Vagina (tissue), 2 donors: ENCODE results near the gene ATAD3B. TPM values are rescaled to one million over a fixed set of nuclear protein-coding genes. Genes with fewer than 3 reads are reported as not detected.
"Not testable (repeated sequence)": the region's sequence is repeated elsewhere in the genome, so short reads cannot be mapped to it uniquely, and the experiment has no call there.

Experiments
- DNase-seq, 2 donors: peaks; one replicate each; pipeline ENCODE4 v3.0.0-alpha.2; 2017; ENCODE audit errors: extremely low spot score in 2 of 2
- H3K27ac ChIP-seq: fragments of 200-600 bp; sonication (generic); one replicate; pipeline ENCODE4 v1.5.1; 2019
- H3K27me3 ChIP-seq: fragments of 200-600 bp; sonication (generic); one replicate; pipeline ENCODE4 v1.5.1; 2019
- H3K36me3 ChIP-seq, 2 donors: fragments of 200-600 bp; sonication (generic); one replicate each; pipeline ENCODE4 v1.5.1; 2017 to 2019
- H3K4me1 ChIP-seq: fragments of 200-600 bp; sonication (generic); one replicate; pipeline ENCODE4 v1.5.1; 2019
- H3K4me3 ChIP-seq, 2 donors: fragments of 200-600 bp; sonication (generic); 1 replicate in 1 of 2; 2 replicates in 1 of 2; pipeline ENCODE4 v1.5.1; 2016 to 2019
- H3K9me3 ChIP-seq: fragments of 200-600 bp; sonication (generic); one replicate; pipeline ENCODE4 v1.5.1; 2019
- POLR2A ChIP-seq, 2 donors: fragments of 450-650 bp; IDR thresholded peaks; one replicate each; pipeline ENCODE4 v1.6.1; 2017; ENCODE audit warnings: antibody characterized with exemption in 2 of 2, mild to moderate bottlenecking in 2 of 2, moderate library complexity in 2 of 2
- POLR2AphosphoS5 ChIP-seq, 2 donors: sonication (generic); formaldehyde crosslinking; IDR thresholded peaks; one replicate each; pipeline ENCODE4 v1.9.0; 2017; ENCODE audit warnings: antibody characterized with exemption in 2 of 2, mild to moderate bottlenecking in 2 of 2, low read depth in 1 of 2; ENCODE audit not compliant: insufficient read depth in 1 of 2
- intact Hi-C: fragments of 100-400 bp; cut with DNase I; formaldehyde crosslinking; loops from one replicate; pipeline ENCODE4 v1.15.1; 2023
- total RNA-seq: library from RNA; depleted of rRNA; stranded (reverse); fragments of >200 nt; gene quantifications from one replicate; pipeline ENCODE4 v1.2.3, GENCODE V29; 2016
- TF ChIP-seq, protein P1 (sequence below), 3 experiments: fragments of 450-650 bp in 2 of 3; fragments of 200-600 bp in 1 of 3; sonication (generic) in 1 of 3; IDR thresholded peaks; one replicate each; pipeline ENCODE4 v1.5.1; 2017 to 2019; ENCODE audit warnings: antibody characterized with exemption in 3 of 3, mild to moderate bottlenecking in 2 of 3, moderate library complexity in 2 of 3

ATAD3B gene
- total RNA-seq, 1 donor from 2014 or later, result 17.7 TPM

DNA sequence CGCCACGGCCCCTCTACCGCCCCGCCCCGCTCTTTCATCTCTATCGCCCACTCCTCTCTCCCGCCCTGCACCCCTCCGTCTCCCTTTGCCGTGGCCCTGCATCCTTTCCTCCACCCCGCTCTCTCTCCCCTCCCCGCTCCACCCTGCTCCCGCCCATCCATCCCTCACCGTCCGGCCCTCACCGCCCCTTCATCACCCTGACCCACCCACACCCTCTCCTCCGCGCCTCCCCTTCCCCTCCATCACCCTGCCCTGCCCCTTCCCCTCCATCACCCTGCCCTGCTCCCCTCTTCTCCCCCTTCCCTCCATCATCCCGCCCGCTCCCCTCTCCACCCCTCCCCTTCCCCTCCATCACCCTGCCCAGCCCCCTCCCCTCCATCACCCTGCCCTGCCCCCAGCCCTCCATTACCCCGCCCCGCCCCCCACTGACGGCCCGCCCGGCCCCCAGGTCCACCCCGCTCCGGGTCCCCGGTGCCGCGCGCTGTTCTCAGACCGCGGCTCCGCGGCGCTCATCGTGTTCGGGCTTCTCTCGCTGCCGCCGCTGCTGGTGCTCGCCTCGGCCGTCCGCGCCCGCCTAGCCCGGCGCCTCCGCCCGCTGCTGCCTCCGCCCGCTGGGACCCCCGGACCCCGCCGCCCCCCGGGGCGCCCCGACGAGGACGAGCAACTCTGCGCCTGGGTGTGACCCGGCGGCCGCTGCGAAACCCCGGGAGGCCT, 44.3 kb upstream of the ATAD3B start:
- DNase-seq, result peak in 1 of 2 donors; percentile 100
- TF ChIP-seq, protein P1, sequence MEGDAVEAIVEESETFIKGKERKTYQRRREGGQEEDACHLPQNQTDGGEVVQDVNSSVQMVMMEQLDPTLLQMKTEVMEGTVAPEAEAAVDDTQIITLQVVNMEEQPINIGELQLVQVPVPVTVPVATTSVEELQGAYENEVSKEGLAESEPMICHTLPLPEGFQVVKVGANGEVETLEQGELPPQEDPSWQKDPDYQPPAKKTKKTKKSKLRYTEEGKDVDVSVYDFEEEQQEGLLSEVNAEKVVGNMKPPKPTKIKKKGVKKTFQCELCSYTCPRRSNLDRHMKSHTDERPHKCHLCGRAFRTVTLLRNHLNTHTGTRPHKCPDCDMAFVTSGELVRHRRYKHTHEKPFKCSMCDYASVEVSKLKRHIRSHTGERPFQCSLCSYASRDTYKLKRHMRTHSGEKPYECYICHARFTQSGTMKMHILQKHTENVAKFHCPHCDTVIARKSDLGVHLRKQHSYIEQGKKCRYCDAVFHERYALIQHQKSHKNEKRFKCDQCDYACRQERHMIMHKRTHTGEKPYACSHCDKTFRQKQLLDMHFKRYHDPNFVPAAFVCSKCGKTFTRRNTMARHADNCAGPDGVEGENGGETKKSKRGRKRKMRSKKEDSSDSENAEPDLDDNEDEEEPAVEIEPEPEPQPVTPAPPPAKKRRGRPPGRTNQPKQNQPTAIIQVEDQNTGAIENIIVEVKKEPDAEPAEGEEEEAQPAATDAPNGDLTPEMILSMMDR (IDR thresholded peaks at IDR 0.05), result no peak
- TF ChIP-seq POLR2A (IDR thresholded peaks at IDR 0.05), result no peak
- no peak for TF ChIP-seq POLR2AphosphoS5 (IDR thresholded peaks at IDR 0.05; ENCODE audit: insufficient read depth in 1 of 2, low read depth in 1 of 2)
- Histone ChIP-seq H3K36me3 (no peaks in the 10 kb centered on the region), H3K4me3 (peak overlapping the region; percentile 44 to 49), H3K27ac (peak overlapping the region; percentile 75), H3K9me3 (no peaks in the 10 kb centered on the region), H3K4me1 (peaks cover 40% of the 10 kb centered on the region), H3K27me3 (no peaks in the 10 kb centered on the region)
- intact Hi-C loops, result no loop called here

DNA sequence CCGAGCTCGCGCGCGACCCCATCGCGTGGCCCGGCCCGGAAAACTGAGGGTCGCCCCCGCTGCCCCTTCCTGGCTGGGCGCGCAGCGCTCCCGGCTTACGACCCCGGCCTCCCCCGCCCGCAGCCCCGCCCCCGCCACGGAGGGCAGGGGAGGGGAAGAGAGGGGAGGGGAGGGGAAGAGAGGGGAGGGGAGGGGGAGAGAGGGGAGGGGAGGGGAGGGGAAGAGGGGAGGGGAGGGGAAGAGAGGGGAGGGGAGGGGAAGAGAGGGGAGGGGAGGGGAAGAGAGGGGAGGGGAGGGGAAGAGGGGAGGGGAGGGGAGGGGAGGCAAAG, 43.8 kb upstream of the ATAD3B start:
- Histone ChIP-seq H3K4me3 (peak overlapping the region; percentile 44 to 49), H3K27me3 (no peaks in the 10 kb centered on the region), H3K36me3 (no peaks in the 10 kb centered on the region), H3K27ac (peak overlapping the region; percentile 75), H3K4me1 (peaks cover 40% of the 10 kb centered on the region), H3K9me3 (no peaks in the 10 kb centered on the region)
- no peak for DNase-seq
- intact Hi-C loops, result no loop called here
- TF ChIP-seq, protein P1 (IDR thresholded peaks at IDR 0.05), result no peak
- TF ChIP-seq POLR2A (IDR thresholded peaks at IDR 0.05), result no peak
- TF ChIP-seq POLR2AphosphoS5 (IDR thresholded peaks at IDR 0.05; ENCODE audit: insufficient read depth in 1 of 2, low read depth in 1 of 2), result no peak

DNA sequence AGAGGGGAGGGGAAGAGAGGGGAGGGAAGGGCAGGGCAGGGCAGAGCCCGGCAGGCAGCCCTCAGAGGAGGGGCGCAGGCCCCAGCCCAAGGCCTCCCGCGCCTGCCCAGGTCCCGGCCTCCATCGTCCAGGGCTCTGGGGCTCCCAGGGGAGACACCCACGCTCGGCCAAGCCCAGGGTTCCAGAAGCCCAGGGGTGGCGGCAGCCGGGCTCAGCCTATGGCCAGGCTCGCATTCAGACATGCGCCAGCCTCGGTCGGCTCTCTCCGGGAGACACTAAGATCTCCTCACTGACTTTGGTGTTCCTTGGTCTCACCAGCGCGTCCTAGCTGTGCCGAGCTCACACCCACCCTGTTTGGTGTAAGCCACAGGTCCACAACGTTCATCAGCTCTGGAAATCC, 43.4 kb upstream of the ATAD3B start:
- Histone ChIP-seq H3K4me1 (peaks cover 43% of the 10 kb centered on the region), H3K9me3 (no peaks in the 10 kb centered on the region), H3K4me3 (no peak overlapping the region), H3K27me3 (no peaks in the 10 kb centered on the region), H3K27ac (no peak overlapping the region), H3K36me3 (no peaks in the 10 kb centered on the region)
- intact Hi-C loops, result no loop called here
- TF ChIP-seq POLR2AphosphoS5 (IDR thresholded peaks at IDR 0.05; ENCODE audit: insufficient read depth in 1 of 2, low read depth in 1 of 2) (no peak), POLR2A (IDR thresholded peaks at IDR 0.05) (no peak)
- TF ChIP-seq, protein P1 (IDR thresholded peaks at IDR 0.05), result no peak
- DNase-seq, result no peak

DNA sequence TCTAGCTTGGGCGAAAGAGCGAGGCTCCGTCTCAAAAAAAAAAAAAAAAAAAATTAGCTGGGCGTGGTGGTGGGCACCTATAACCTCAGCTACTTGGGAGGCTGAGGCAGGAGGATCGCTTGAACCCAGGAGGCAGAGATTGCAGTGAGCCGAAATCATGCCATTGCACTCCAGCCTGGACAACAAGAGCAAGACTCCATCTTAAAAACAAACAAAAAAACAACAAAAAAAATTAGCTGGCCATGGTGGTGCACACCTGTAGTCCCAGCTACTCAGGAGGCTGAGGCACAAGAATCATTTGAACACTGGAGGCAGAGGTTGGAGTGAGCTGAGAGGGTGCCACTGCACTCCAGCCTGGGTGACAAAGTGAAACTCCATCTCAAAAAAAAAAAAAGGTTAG, 42.6 kb upstream of the ATAD3B start:
- H3K9me3 ChIP-seq, H3K36me3 ChIP-seq, H3K4me3 ChIP-seq, DNase-seq, intact Hi-C loops, H3K27me3 ChIP-seq: not testable (repeated sequence)
- Histone ChIP-seq H3K27ac (peak overlapping the region; percentile 90), H3K4me1 (peaks cover 51% of the 10 kb centered on the region)

DNA sequence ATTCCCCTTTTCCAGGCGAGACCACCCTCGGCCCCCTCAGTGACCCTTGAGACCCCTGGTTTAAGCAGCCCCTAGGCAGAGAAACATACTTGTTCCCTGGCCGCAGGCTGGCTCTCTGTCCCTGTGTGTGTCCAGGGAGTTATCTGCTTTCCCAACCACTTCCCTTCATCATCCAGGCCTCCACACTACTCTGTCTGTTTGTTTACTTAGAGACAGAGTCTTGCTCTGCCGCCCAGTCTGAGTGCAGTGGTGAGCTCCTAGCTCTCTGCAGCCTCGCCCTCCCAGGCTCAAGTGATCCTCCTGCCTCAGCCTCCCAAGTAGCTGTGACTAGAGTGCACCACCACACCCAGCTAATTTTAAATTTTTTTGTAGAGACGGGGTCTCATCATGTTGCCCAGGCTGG, 41.9 kb upstream of the ATAD3B start:
- H3K4me1 ChIP-seq, result peaks cover 58% of the 10 kb centered on the region
- H3K27me3 ChIP-seq, result no peaks in the 10 kb centered on the region
- H3K27ac ChIP-seq, result peak overlapping the region; percentile 90
- TF ChIP-seq POLR2A (IDR thresholded peaks at IDR 0.05), result no peak
- TF ChIP-seq, protein P1 (IDR thresholded peaks at IDR 0.05), result no peak
- TF ChIP-seq POLR2AphosphoS5 (IDR thresholded peaks at IDR 0.05; ENCODE audit: insufficient read depth in 1 of 2, low read depth in 1 of 2), result no peak
- H3K4me3 ChIP-seq, result no peak overlapping the region
- no peak for DNase-seq
- intact Hi-C loops, result no loop called here
- no peaks in the 10 kb centered on the region for H3K36me3 ChIP-seq
- no peaks in the 10 kb centered on the region for H3K9me3 ChIP-seq
